AG09319 (cell line): ENCODE measurements around the gene LRRC49.
"Not testable (repeated sequence)": the region's sequence is repeated elsewhere in the genome, so short reads cannot be mapped to it uniquely, and the experiment has no call there.

ENCODE experiments used
- DNase-seq: peaks from one replicate; pipeline ENCODE4 v3.0.0-alpha.2; 2010; ENCODE audit warnings: low read depth; ENCODE audit errors: extremely low read depth
- TF ChIP-seq, protein P1 (sequence below): IDR thresholded peaks from 2 replicates; pipeline ENCODE4 v1.5.1; 2011; ENCODE audit warnings: low read depth, mild to moderate bottlenecking, inconsistent platforms, low read length, moderate library complexity

LRRC49 gene

GRCh38 chr15:70917955-70918354, 25.3 kb downstream of the LRRC49 start:
- TF ChIP-seq, protein P1, sequence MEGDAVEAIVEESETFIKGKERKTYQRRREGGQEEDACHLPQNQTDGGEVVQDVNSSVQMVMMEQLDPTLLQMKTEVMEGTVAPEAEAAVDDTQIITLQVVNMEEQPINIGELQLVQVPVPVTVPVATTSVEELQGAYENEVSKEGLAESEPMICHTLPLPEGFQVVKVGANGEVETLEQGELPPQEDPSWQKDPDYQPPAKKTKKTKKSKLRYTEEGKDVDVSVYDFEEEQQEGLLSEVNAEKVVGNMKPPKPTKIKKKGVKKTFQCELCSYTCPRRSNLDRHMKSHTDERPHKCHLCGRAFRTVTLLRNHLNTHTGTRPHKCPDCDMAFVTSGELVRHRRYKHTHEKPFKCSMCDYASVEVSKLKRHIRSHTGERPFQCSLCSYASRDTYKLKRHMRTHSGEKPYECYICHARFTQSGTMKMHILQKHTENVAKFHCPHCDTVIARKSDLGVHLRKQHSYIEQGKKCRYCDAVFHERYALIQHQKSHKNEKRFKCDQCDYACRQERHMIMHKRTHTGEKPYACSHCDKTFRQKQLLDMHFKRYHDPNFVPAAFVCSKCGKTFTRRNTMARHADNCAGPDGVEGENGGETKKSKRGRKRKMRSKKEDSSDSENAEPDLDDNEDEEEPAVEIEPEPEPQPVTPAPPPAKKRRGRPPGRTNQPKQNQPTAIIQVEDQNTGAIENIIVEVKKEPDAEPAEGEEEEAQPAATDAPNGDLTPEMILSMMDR: no peak
- no peak for DNase-seq

DNA sequence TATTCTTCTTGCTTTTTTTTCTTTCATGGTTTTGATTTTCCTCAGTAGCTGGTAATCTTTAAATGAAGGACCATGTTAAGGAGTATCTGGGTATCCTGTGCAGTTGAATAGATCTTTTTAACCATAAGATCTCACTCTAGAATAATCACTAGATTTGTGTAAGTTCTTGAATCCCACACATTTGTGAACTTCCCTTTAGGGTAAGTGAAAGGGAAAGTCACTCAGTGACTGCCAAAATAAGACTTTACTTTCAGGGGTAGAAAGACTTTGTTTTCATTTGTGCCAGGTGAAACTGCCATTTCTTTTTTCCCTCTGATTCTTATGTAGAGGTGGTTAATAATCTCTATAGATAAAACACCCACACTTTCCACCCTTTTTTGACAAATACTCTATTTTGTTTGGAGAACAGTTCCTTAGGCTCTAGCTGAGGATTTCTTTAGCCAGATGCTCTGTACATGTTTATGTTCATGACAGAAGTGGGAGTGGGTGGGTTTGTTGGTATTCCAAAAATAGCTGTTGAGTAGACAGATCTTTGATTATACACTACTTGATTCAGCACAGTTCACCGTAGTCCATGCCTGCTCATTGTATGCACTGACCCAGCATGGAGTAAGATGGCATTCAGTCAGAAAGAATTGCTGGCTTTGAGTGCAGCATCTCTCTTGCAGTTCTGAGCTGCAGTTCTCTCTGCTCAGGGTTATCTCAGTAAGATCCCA, 28.5 kb downstream of the LRRC49 start:
- TF ChIP-seq, protein P1: no peak
- no peak for DNase-seq

DNA sequence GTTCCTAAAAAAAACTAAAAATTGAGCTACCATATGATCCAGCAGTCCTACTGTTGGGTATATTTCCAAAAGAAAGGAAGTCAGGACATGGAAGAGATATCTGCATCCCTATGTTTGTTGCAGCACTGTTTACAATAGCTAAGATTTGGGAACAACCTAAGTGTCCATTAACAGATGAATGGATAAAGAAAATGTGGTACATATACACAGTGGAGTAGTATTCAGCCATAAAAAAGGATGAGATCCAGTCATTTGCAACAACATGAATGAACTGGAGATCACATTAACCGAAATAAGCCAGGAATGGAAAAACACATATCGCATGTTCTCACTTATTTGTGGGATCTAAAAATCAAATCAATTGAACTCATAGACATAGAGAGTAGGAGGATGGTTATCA, 29.5 kb downstream of the LRRC49 start:
- TF ChIP-seq, protein P1: no peak
- no peak for DNase-seq

- TF ChIP-seq, protein P1: no peak
- no peak for DNase-seq
Observed at GRCh38 chr15:70923311-70924080, 30.9 kb downstream of the LRRC49 start.

GRCh38 chr15:70926914-70927313, 34.3 kb downstream of the LRRC49 start:
- DNase-seq: not testable (repeated sequence)

- TF ChIP-seq, protein P1: no peak
- no peak for DNase-seq
Observed at GRCh38 chr15:70931821-70932220, 39.2 kb downstream of the LRRC49 start.

DNA sequence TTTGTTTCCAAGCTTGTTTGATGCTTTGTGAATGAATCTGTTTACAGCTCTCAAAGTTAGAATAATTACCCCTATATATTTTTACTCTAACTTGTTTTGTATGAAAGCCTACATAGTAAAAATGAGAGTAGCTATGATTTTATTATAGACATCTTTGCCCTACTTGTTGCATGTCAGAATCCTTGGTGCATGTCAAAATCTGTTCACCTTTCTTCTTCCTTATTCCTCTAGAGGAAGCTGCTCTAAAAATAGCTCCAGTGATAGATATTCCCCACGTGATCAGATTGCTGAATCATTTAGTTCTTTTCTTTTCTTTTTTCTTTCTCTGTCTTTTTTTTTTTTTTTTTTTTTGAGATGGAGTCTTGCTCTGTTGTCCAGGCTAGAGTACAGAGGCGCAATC, 39.8 kb downstream of the LRRC49 start:
- DNase-seq: no peak
- TF ChIP-seq, protein P1: no peak
